Esophagus muscularis mucosa (tissue), 4 donors: Measurements from ENCODE around the gene SPDYE2B.
"Not testable (repeated sequence)": the region's sequence is repeated elsewhere in the genome, so short reads cannot be mapped to it uniquely, and the experiment has no call there.

Experiments used
- CTCF ChIP-seq, 3 experiments: fragments of 200-600 bp in 2 of 3; fragments of 450-650 bp in 1 of 3; sonication (generic) in 2 of 3; IDR thresholded peaks; one replicate each; pipeline ENCODE4 v1.5.1; 2017 to 2019; ENCODE audit warnings: antibody characterized with exemption in 3 of 3, mild to moderate bottlenecking in 2 of 3, moderate library complexity in 1 of 3
- EP300 ChIP-seq: sonication (generic); formaldehyde crosslinking; IDR thresholded peaks from one replicate; pipeline ENCODE4 v1.6.1; 2017; ENCODE audit warnings: antibody characterized with exemption
- POLR2A ChIP-seq: fragments of 450-650 bp; IDR thresholded peaks from one replicate; pipeline ENCODE4 v1.6.1; 2017; ENCODE audit warnings: antibody characterized with exemption, moderate library complexity, mild to moderate bottlenecking, low read depth
- POLR2AphosphoS5 ChIP-seq, 2 donors: sonication (generic); formaldehyde crosslinking; IDR thresholded peaks; one replicate each; pipeline ENCODE4 v1.6.1; 2017; ENCODE audit warnings: antibody characterized with exemption in 2 of 2

- not testable (repeated sequence) for TF ChIP-seq CTCF (IDR thresholded peaks at IDR 0.05); POLR2A; POLR2AphosphoS5 (IDR thresholded peaks at IDR 0.05); EP300
Measured at GRCh38 chr7:102611013-102611674, 39.0 kb upstream of the SPDYE2B start.
